BLaER1 treated with 17β-estradiol and CSF1 and Interleukin-3, amounts not matched to agents 10 nM and 100 nM (cell line): Measurements from ENCODE around the gene EPHA6.

Source experiments
- H3K27ac ChIP-seq, 11 experiments: shearing (Covaris generic); formaldehyde crosslinking; 2 replicates each; pipeline ENCODE4 v1.8.1; 2022
- H3K27me3 ChIP-seq, 11 experiments: shearing (Covaris generic); formaldehyde crosslinking; 2 replicates each; pipeline ENCODE4 v1.8.1; 2022
- H3K36me3 ChIP-seq, 11 experiments: shearing (Covaris generic); formaldehyde crosslinking; 2 replicates each; pipeline ENCODE4 v1.8.1; 2022
- H3K4me1 ChIP-seq, 10 experiments: shearing (Covaris generic); formaldehyde crosslinking; 2 replicates each; pipeline ENCODE4 v1.8.1; 2022
- H3K4me2 ChIP-seq, 11 experiments: shearing (Covaris generic); formaldehyde crosslinking; 2 replicates each; pipeline ENCODE4 v1.8.1; 2022
- H3K4me3 ChIP-seq, 10 experiments: shearing (Covaris generic); formaldehyde crosslinking; 2 replicates each; pipeline ENCODE4 v1.8.1; 2022
- H3K9ac ChIP-seq, 11 experiments: shearing (Covaris generic); formaldehyde crosslinking; 2 replicates each; pipeline ENCODE4 v1.8.1; 2022
- H3K9me3 ChIP-seq, 11 experiments: shearing (Covaris generic); formaldehyde crosslinking; replicated peaks in 1 of 11; 2 replicates each; pipeline ENCODE4 v1.8.1; 2022
- H4K20me1 ChIP-seq, 11 experiments: shearing (Covaris generic); formaldehyde crosslinking; 2 replicates each; pipeline ENCODE4 v1.8.1; 2022
- Cebpa-rat ChIP-seq, 11 experiments: shearing (Covaris generic); IDR thresholded peaks; 2 replicates each; pipeline ENCODE4 v1.8.1; 2022

EPHA6 gene

GRCh38 chr3:97106652-97106989 lies 292.2 kb downstream of the EPHA6 start:
- Histone ChIP-seq H3K9ac (no peak overlapping the region), H4K20me1 (no peaks in the 10 kb centered on the region), H3K4me3 (no peak overlapping the region), H3K27ac (no peak overlapping the region), H3K4me2 (no peak overlapping the region), H3K4me1 (no peaks in the 10 kb centered on the region), H3K36me3 (no peaks in the 10 kb centered on the region), H3K27me3 (no peaks in the 10 kb centered on the region), H3K9me3 (no peaks in the 10 kb centered on the region)
- TF ChIP-seq Cebpa-rat (IDR thresholded peaks at IDR 0.05), result no peak

GRCh38 chr3:97108136-97108535 lies 293.7 kb downstream of the EPHA6 start:
- no peak for TF ChIP-seq Cebpa-rat (IDR thresholded peaks at IDR 0.05)
- Histone ChIP-seq H3K27me3 (no peaks in the 10 kb centered on the region), H3K36me3 (no peaks in the 10 kb centered on the region), H3K4me2 (no peak overlapping the region), H3K27ac (no peak overlapping the region), H3K9me3 (no peaks in the 10 kb centered on the region), H3K4me3 (no peak overlapping the region), H3K9ac (no peak overlapping the region), H3K4me1 (no peaks in the 10 kb centered on the region), H4K20me1 (no peaks in the 10 kb centered on the region)

GRCh38 chr3:97111244-97111643 lies 296.9 kb downstream of the EPHA6 start:
- no peak overlapping the region for H3K4me3 ChIP-seq
- H3K9me3 ChIP-seq, result no peaks in the 10 kb centered on the region
- H3K27me3 ChIP-seq, result no peaks in the 10 kb centered on the region
- no peaks in the 10 kb centered on the region for H3K4me1 ChIP-seq
- H4K20me1 ChIP-seq, result no peaks in the 10 kb centered on the region
- no peak overlapping the region for H3K27ac ChIP-seq
- TF ChIP-seq Cebpa-rat (IDR thresholded peaks at IDR 0.05), result no peak
- H3K36me3 ChIP-seq, result no peaks in the 10 kb centered on the region
- no peak overlapping the region for H3K4me2 ChIP-seq
- H3K9ac ChIP-seq, result no peak overlapping the region

- H4K20me1 ChIP-seq, result no peaks in the 10 kb centered on the region
- H3K9me3 ChIP-seq, result no peaks in the 10 kb centered on the region
- no peaks in the 10 kb centered on the region for H3K27me3 ChIP-seq
- H3K4me3 ChIP-seq, result no peak overlapping the region
- peaks cover 0 to 10% (median 0%) of the 10 kb centered on the region in 10 experiments; a peak in 2 of 20 replicates for H3K4me1 ChIP-seq
- no peak overlapping the region for H3K4me2 ChIP-seq
- no peak overlapping the region for H3K9ac ChIP-seq
- H3K36me3 ChIP-seq, result no peaks in the 10 kb centered on the region
- no peak for TF ChIP-seq Cebpa-rat (IDR thresholded peaks at IDR 0.05)
- no peak overlapping the region for H3K27ac ChIP-seq
Measured at GRCh38 chr3:97121386-97121785, 307.0 kb downstream of the EPHA6 start.

GRCh38 chr3:97125902-97126499 lies 311.6 kb downstream of the EPHA6 start:
- Histone ChIP-seq H3K4me2 (no peak overlapping the region), H3K9me3 (no peaks in the 10 kb centered on the region), H3K4me3 (no peak overlapping the region), H3K27ac (no peak overlapping the region), H3K4me1 (no peaks in the 10 kb centered on the region), H3K27me3 (no peaks in the 10 kb centered on the region), H3K36me3 (no peaks in the 10 kb centered on the region), H3K9ac (no peak overlapping the region), H4K20me1 (no peaks in the 10 kb centered on the region)
- no peak for TF ChIP-seq Cebpa-rat (IDR thresholded peaks at IDR 0.05)

- Histone ChIP-seq H3K9me3 (no peaks in the 10 kb centered on the region), H3K4me1 (no peaks in the 10 kb centered on the region), H3K9ac (no peak overlapping the region), H4K20me1 (no peaks in the 10 kb centered on the region), H3K27ac (no peak overlapping the region), H3K36me3 (no peaks in the 10 kb centered on the region), H3K27me3 (no peaks in the 10 kb centered on the region), H3K4me3 (no peak overlapping the region), H3K4me2 (no peak overlapping the region)
- no peak for TF ChIP-seq Cebpa-rat (IDR thresholded peaks at IDR 0.05)
Measured at GRCh38 chr3:97131476-97131875, 317.1 kb downstream of the EPHA6 start.

GRCh38 chr3:97138914-97139541 lies 324.6 kb downstream of the EPHA6 start:
- H3K27me3 ChIP-seq, result no peaks in the 10 kb centered on the region
- no peaks in the 10 kb centered on the region for H3K36me3 ChIP-seq
- no peaks in the 10 kb centered on the region for H4K20me1 ChIP-seq

DNA sequence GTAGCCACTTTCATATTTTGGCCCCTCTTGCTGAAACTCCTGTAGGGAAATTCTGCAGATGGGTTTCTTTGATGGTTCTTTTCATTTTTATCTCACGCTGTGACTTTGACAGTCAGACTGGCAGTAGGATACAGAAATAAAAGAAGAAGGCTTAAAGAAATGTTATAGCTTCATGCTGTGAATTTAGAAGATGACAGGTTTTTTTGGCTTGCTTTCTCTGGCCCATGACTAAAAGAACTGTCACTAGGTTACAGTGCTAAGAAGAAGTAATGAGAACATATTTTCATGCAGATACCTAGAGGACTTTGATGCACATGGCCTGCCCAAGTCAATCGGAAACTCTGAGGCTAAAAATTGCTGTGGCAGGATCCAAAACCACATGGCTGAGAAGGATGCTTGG lies 334.5 kb downstream of the EPHA6 start:
- Histone ChIP-seq H3K36me3 (no peaks in the 10 kb centered on the region), H3K4me3 (no peak overlapping the region), H3K27me3 (no peaks in the 10 kb centered on the region), H3K4me2 (no peak overlapping the region), H4K20me1 (no peaks in the 10 kb centered on the region), H3K27ac (no peak overlapping the region), H3K9ac (no peak overlapping the region), H3K9me3 (no peaks in the 10 kb centered on the region), H3K4me1 (no peaks in the 10 kb centered on the region)
- no peak for TF ChIP-seq Cebpa-rat (IDR thresholded peaks at IDR 0.05)

More at GRCh38 chr3:97138914-97139541, 324.6 kb downstream of the EPHA6 start:
- H3K4me2 ChIP-seq, result no peak overlapping the region
- no peak for TF ChIP-seq Cebpa-rat (IDR thresholded peaks at IDR 0.05)
- H3K9me3 ChIP-seq, result peaks cover 0 to 24% (median 12%) of the 10 kb centered on the region in 11 experiments; a peak in 15 of 22 replicates
- H3K4me3 ChIP-seq, result no peak overlapping the region
- H3K4me1 ChIP-seq, result no peaks in the 10 kb centered on the region
- H3K27ac ChIP-seq, result no peak overlapping the region
- H3K9ac ChIP-seq, result no peak overlapping the region

DNA sequence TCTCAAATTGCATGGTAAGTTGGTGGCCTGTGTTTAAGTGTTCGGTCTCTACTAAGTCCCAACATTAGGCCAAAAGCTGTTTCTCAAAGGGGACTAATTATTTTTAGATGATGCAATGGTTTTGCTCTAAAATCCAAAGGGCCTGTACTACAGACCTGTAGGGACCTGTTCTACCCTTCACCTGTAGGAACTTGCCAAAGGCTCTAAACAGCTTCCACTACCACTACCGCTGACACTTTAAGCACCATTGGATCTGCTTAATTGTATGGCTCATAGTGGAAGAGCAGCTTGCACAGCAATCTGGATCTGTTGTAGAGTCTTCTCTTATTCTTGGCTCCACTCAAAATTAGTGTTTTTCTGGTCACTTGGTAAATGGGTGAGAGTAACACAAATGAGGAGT lies 346.8 kb downstream of the EPHA6 start:
- no peaks in the 10 kb centered on the region for H3K9me3 ChIP-seq
- H4K20me1 ChIP-seq, result no peaks in the 10 kb centered on the region
- no peak overlapping the region for H3K4me3 ChIP-seq
- H3K27me3 ChIP-seq, result no peaks in the 10 kb centered on the region
- no peaks in the 10 kb centered on the region for H3K36me3 ChIP-seq
- H3K4me2 ChIP-seq, result no peak overlapping the region
- no peak overlapping the region for H3K9ac ChIP-seq
- no peaks in the 10 kb centered on the region for H3K4me1 ChIP-seq
- TF ChIP-seq Cebpa-rat (IDR thresholded peaks at IDR 0.05), result no peak
- H3K27ac ChIP-seq, result no peak overlapping the region

DNA sequence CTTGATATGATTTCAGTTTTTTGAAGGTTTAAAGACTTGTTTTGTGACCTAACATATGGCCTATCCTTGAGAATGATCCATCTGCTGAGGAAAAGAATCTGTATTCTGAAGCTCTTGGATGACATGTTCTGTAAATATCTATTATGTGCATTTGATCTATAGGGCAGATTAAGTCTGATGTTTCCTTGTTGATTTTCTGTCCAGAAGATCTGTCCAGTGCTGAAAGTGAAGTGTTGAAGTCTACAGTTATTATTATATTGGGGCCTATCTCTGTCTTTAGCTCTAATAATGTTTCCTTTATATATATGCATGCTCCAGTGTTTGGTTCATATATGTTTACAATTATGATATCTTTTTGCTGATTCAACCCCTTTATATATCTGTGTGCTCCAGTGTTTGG lies 362.8 kb downstream of the EPHA6 start:
- no peaks in the 10 kb centered on the region for H3K27me3 ChIP-seq
- no peak overlapping the region for H3K4me3 ChIP-seq
- no peak for TF ChIP-seq Cebpa-rat (IDR thresholded peaks at IDR 0.05)
- no peak overlapping the region for H3K4me2 ChIP-seq
- H3K4me1 ChIP-seq, result no peaks in the 10 kb centered on the region
- H3K27ac ChIP-seq, result no peak overlapping the region
- no peaks in the 10 kb centered on the region for H4K20me1 ChIP-seq
- peaks cover 4 to 28% (median 12%) of the 10 kb centered on the region in 11 experiments; a peak in 12 of 22 replicates for H3K9me3 ChIP-seq
- no peak overlapping the region for H3K9ac ChIP-seq
- H3K36me3 ChIP-seq, result no peaks in the 10 kb centered on the region
